Stomach (tissue), 4 donors: Measurements from ENCODE around the gene RNF130.

Experiments used
- CTCF ChIP-seq, 7 experiments: fragments of 450-650 bp in 4 of 7; fragments of 200-600 bp in 3 of 7; sonication (generic) in 3 of 7; IDR thresholded peaks; one replicate each; pipeline ENCODE4 v1.5.1; 2016 to 2019; ENCODE audit warnings: antibody characterized with exemption in 7 of 7, control low read depth in 2 of 7, mild to moderate bottlenecking in 1 of 7
- EP300 ChIP-seq: sonication (generic); formaldehyde crosslinking; IDR thresholded peaks from one replicate; pipeline ENCODE4 v1.6.1; 2017; ENCODE audit warnings: antibody characterized with exemption
- POLR2A ChIP-seq, 4 donors: fragments of 450-650 bp; IDR thresholded peaks; one replicate each; pipeline ENCODE4 v1.6.1; 2016; ENCODE audit warnings: antibody characterized with exemption in 4 of 4, control low read depth in 2 of 4, mild to moderate bottlenecking in 1 of 4, moderate library complexity in 1 of 4
- POLR2AphosphoS5 ChIP-seq, 3 donors: sonication (generic); formaldehyde crosslinking; IDR thresholded peaks; one replicate each; pipeline ENCODE4 v1.6.1; 2016; ENCODE audit warnings: antibody characterized with exemption in 3 of 3

GRCh38 chr5:180001136-180001535, 70.4 kb downstream of the RNF130 start:
- TF ChIP-seq CTCF (IDR thresholded peaks at IDR 0.05) (no peak), POLR2AphosphoS5 (IDR thresholded peaks at IDR 0.05) (no peak), POLR2A (IDR thresholded peaks at IDR 0.05) (no peak), EP300 (no peak)
